CD4-positive, alpha-beta memory T cell (primary cell): Measurements from ENCODE around the gene WDFY1. TPM values are rescaled to one million over a fixed set of nuclear protein-coding genes. Genes with fewer than 3 reads are reported as not detected.

Experiments used
- CTCF ChIA-PET: fragments of 350-600 bp; sonication (Branson Sonifier 250); formaldehyde crosslinking; loops from one replicate; lab custom pipeline; 2021; ENCODE audit warnings: inconsistent platforms; ENCODE audit not compliant: partially characterized antibody; lab: Charles Lee
- POLR2A ChIA-PET: fragments of 350-600 bp; sonication (Branson Sonifier 250); formaldehyde crosslinking; loops from one replicate; lab custom pipeline; 2021; ENCODE audit not compliant: partially characterized antibody; lab: Charles Lee
- DNase-seq, 5 donors: peaks; one replicate each; pipeline versions ENCODE4 v3.0.0 to v3.0.0-alpha.2; 2020 to 2022; ENCODE audit warnings: mixed read lengths in 1 of 5
- H3K27ac ChIP-seq: one replicate; pipeline ENCODE4 v1.7.0; 2013; ENCODE audit warnings: low read depth, low read length
- H3K27me3 ChIP-seq: 2 replicates; pipeline ENCODE4 v1.7.0; 2013; ENCODE audit warnings: mild to moderate bottlenecking, low read length, moderate library complexity; ENCODE audit not compliant: insufficient read depth
- H3K36me3 ChIP-seq: 2 replicates; pipeline ENCODE4 v1.7.0; 2013; ENCODE audit warnings: mild to moderate bottlenecking, low read length, moderate library complexity; ENCODE audit not compliant: insufficient read depth
- H3K4me1 ChIP-seq: 2 replicates; pipeline ENCODE4 v1.7.0; 2013; ENCODE audit warnings: mild to moderate bottlenecking, low read length, moderate library complexity; ENCODE audit not compliant: insufficient read depth
- H3K4me3 ChIP-seq, 2 donors: one replicate each; pipeline ENCODE4 v1.7.0; 2013; ENCODE audit warnings: low read length in 2 of 2, mild to moderate bottlenecking in 1 of 2
- H3K9me3 ChIP-seq, 2 donors: one replicate each; pipeline ENCODE4 v1.7.0; 2013; ENCODE audit warnings: low read length in 2 of 2, control low read depth in 1 of 2; ENCODE audit not compliant: control insufficient read depth in 1 of 2
- H3K27ac Mint-ChIP-seq, 7 donors: one replicate each; pipeline ENCODE4 v1.8.0; 2020 to 2021; ENCODE audit warnings: mixed read lengths in 7 of 7, mild to moderate bottlenecking in 6 of 7, inconsistent platforms in 3 of 7, moderate library complexity in 3 of 7
- H3K27me3 Mint-ChIP-seq, 2 donors: one replicate each; pipeline ENCODE4 v1.8.0; 2020 to 2021; ENCODE audit warnings: mixed read lengths in 2 of 2
- H3K36me3 Mint-ChIP-seq, 2 donors: one replicate each; pipeline ENCODE4 v1.8.0; 2020 to 2021; ENCODE audit warnings: mixed read lengths in 2 of 2, inconsistent platforms in 1 of 2, mild to moderate bottlenecking in 1 of 2
- H3K4me1 Mint-ChIP-seq, 4 donors: one replicate each; pipeline ENCODE4 v1.8.0; 2020 to 2021; ENCODE audit warnings: mixed read lengths in 4 of 4, mild to moderate bottlenecking in 1 of 4
- H3K4me3 Mint-ChIP-seq, 8 donors: one replicate each; pipeline ENCODE4 v1.8.0; 2020 to 2021; ENCODE audit warnings: mixed read lengths in 8 of 8, mild to moderate bottlenecking in 7 of 8, moderate library complexity in 6 of 8, inconsistent platforms in 3 of 8
- H3K9me3 Mint-ChIP-seq, 8 donors: one replicate each; pipeline ENCODE4 v1.8.0; 2020 to 2021; ENCODE audit warnings: mixed read lengths in 8 of 8, mild to moderate bottlenecking in 5 of 8, inconsistent platforms in 3 of 8, moderate library complexity in 1 of 8
- intact Hi-C: fragments of 100-400 bp; cut with micrococcal nuclease; formaldehyde crosslinking; loops from one replicate; pipeline ENCODE4 v1.15.1; 2023
- polyA plus RNA-seq, 2 donors: library from polyadenylated mRNA; unstranded; fragments of 300-500 nt; fragmentation: Illumina TruSeq; gene quantifications; one replicate each; pipeline ENCODE4 v1.2.3, GENCODE V29; 2021
- total RNA-seq, 2 experiments: library from RNA; stranded (reverse); gene quantifications; one replicate each; pipeline ENCODE4 v1.2.3, GENCODE V29; 2021

WDFY1 gene
- total and polyA plus RNA-seq, 4 experiments from 2014 or later, result 26.5 to 37.7 (median 31.2) TPM

GRCh38 chr2:223887127-223887526 lies 58.0 kb downstream of the WDFY1 start:
- Histone ChIP-seq H3K9me3 (no peaks in the 10 kb centered on the region), H3K4me1 (no peaks in the 10 kb centered on the region), H3K27me3 (no peaks in the 10 kb centered on the region), H3K4me3 (no peak overlapping the region), H3K36me3 (peaks cover 9% of the 10 kb centered on the region), H3K27ac (no peak overlapping the region)
- Mint-ChIP-seq H3K27ac (peak overlapping the region in 3 of 7 donors; percentile 12 to 49 (median 43)), H3K4me3 (no peak overlapping the region), H3K9me3 (no peaks in the 10 kb centered on the region), H3K4me1 (no peaks in the 10 kb centered on the region), H3K27me3 (no peaks in the 10 kb centered on the region), H3K36me3 (peaks cover 33 to 55% of the 10 kb centered on the region in 2 donors)
- intact Hi-C loops, result no loop called here
- ChIA-PET CTCF (no interaction called here), POLR2A (no interaction called here)
- DNase-seq, result no peak

- Histone ChIP-seq H3K36me3 (peaks cover 9% of the 10 kb centered on the region), H3K4me3 (no peak overlapping the region), H3K27me3 (no peaks in the 10 kb centered on the region), H3K9me3 (no peaks in the 10 kb centered on the region), H3K27ac (no peak overlapping the region), H3K4me1 (no peaks in the 10 kb centered on the region)
- peaks cover 0 to 3% (median 2%) of the 10 kb centered on the region in 4 donors for H3K4me1 Mint-ChIP-seq
- H3K9me3 Mint-ChIP-seq, result no peaks in the 10 kb centered on the region
- H3K27me3 Mint-ChIP-seq, result no peaks in the 10 kb centered on the region
- intact Hi-C loops, result no loop called here
- DNase-seq, result no peak
- ChIA-PET POLR2A (no interaction called here), CTCF (interaction anchor here (0.7 kb wide), 1 partner anchor 19 kb away, joined by 4 read pairs; no protein-coding TSS in a partner anchor)
- H3K4me3 Mint-ChIP-seq, result no peak overlapping the region
- peak overlapping the region in 1 of 7 donors; percentile 43 for H3K27ac Mint-ChIP-seq
- H3K36me3 Mint-ChIP-seq, result peaks cover 33 to 57% of the 10 kb centered on the region in 2 donors
Measured at GRCh38 chr2:223886726-223887125, 58.4 kb downstream of the WDFY1 start.

GRCh38 chr2:223884399-223884798 lies 60.7 kb downstream of the WDFY1 start:
- H3K27ac Mint-ChIP-seq, result peak overlapping the region in 3 of 7 donors; percentile 12 to 53 (median 22)
- intact Hi-C loops, result no loop called here
- CTCF ChIA-PET, result no interaction called here
- peaks cover 40 to 59% of the 10 kb centered on the region in 2 donors for H3K36me3 Mint-ChIP-seq
- Histone ChIP-seq H3K36me3 (peaks cover 16% of the 10 kb centered on the region), H3K27ac (no peak overlapping the region), H3K4me3 (no peak overlapping the region), H3K4me1 (no peaks in the 10 kb centered on the region), H3K27me3 (no peaks in the 10 kb centered on the region), H3K9me3 (no peaks in the 10 kb centered on the region)
- POLR2A ChIA-PET, result no interaction called here
- H3K9me3 Mint-ChIP-seq, result no peaks in the 10 kb centered on the region
- DNase-seq, result no peak
- peaks cover 0 to 6% (median 5%) of the 10 kb centered on the region in 4 donors for H3K4me1 Mint-ChIP-seq
- H3K4me3 Mint-ChIP-seq, result no peak overlapping the region
- H3K27me3 Mint-ChIP-seq, result no peaks in the 10 kb centered on the region

- Histone ChIP-seq H3K36me3 (peaks cover 24% of the 10 kb centered on the region), H3K27ac (no peak overlapping the region), H3K4me1 (no peaks in the 10 kb centered on the region), H3K27me3 (no peaks in the 10 kb centered on the region), H3K4me3 (no peak overlapping the region), H3K9me3 (no peaks in the 10 kb centered on the region)
- H3K36me3 Mint-ChIP-seq, result peaks cover 45 to 64% of the 10 kb centered on the region in 2 donors
- H3K27me3 Mint-ChIP-seq, result no peaks in the 10 kb centered on the region
- H3K4me1 Mint-ChIP-seq, result peaks cover 0 to 6% (median 5%) of the 10 kb centered on the region in 4 donors
- no peak overlapping the region for H3K4me3 Mint-ChIP-seq
- H3K27ac Mint-ChIP-seq, result peak overlapping the region in 4 of 7 donors; percentile 17 to 87 (median 68)
- H3K9me3 Mint-ChIP-seq, result no peaks in the 10 kb centered on the region
- POLR2A ChIA-PET, result interaction anchor here (1.5 kb wide), 1 partner anchor 59 kb away, joined by 5 read pairs; no protein-coding TSS in a partner anchor
- DNase-seq, result no peak
- intact Hi-C loops, result no loop called here
- CTCF ChIA-PET, result interaction anchor here (1.6 kb wide), 1 partner anchor 44 kb away, joined by 4 read pairs; no protein-coding TSS in a partner anchor
Measured at GRCh38 chr2:223882715-223883114, 62.4 kb downstream of the WDFY1 start.

- H3K4me3 Mint-ChIP-seq, result no peak overlapping the region
Measured at GRCh38 chr2:223880796-223881195, 64.3 kb downstream of the WDFY1 start.

GRCh38 chr2:223877721-223878410 lies 67.3 kb downstream of the WDFY1 start:
- intact Hi-C loops, result no loop called here
- CTCF ChIA-PET, result no interaction called here
- H3K27ac Mint-ChIP-seq, result peak overlapping the region in 1 of 7 donors; percentile 9

More at GRCh38 chr2:223880796-223881195, 64.3 kb downstream of the WDFY1 start:
- no peak overlapping the region for H3K27ac ChIP-seq
- Mint-ChIP-seq H3K4me1 (peaks cover 0 to 6% (median 5%) of the 10 kb centered on the region in 4 donors), H3K27me3 (no peaks in the 10 kb centered on the region), H3K36me3 (peaks cover 49 to 74% of the 10 kb centered on the region in 2 donors), H3K9me3 (no peaks in the 10 kb centered on the region), H3K27ac (peak overlapping the region in 3 of 7 donors; percentile 62 to 83 (median 72))
- no peaks in the 10 kb centered on the region for H3K4me1 ChIP-seq
- H3K9me3 ChIP-seq, result no peaks in the 10 kb centered on the region
- ChIA-PET POLR2A (interaction anchor here (1.7 kb wide), 1 partner anchor 64 kb away, joined by 4 read pairs; the partner anchor contains the start of gene WDFY1), CTCF (interaction anchor here (1.4 kb wide), 1 partner anchor 49 kb away, joined by 3 read pairs; no protein-coding TSS in a partner anchor)
- H3K4me3 ChIP-seq, result no peak overlapping the region
- H3K27me3 ChIP-seq, result no peaks in the 10 kb centered on the region
- intact Hi-C loops, result no loop called here
- H3K36me3 ChIP-seq, result peaks cover 32% of the 10 kb centered on the region
- no peak for DNase-seq

GRCh38 chr2:223873672-223874071 lies 71.5 kb downstream of the WDFY1 start:
- Histone ChIP-seq H3K4me1 (no peaks in the 10 kb centered on the region), H3K27ac (no peak overlapping the region), H3K36me3 (peaks cover 18% of the 10 kb centered on the region), H3K9me3 (no peaks in the 10 kb centered on the region), H3K4me3 (no peak overlapping the region), H3K27me3 (no peaks in the 10 kb centered on the region)
- H3K27ac Mint-ChIP-seq, result no peak overlapping the region
- ChIA-PET CTCF (interaction anchor here (0.6 kb wide), 1 partner anchor 151 kb away, joined by 3 read pairs; no protein-coding TSS in a partner anchor), POLR2A (no interaction called here)
- DNase-seq, result no peak
- H3K36me3 Mint-ChIP-seq, result peaks cover 50 to 58% of the 10 kb centered on the region in 2 donors
- intact Hi-C loops, result no loop called here
- no peaks in the 10 kb centered on the region for H3K9me3 Mint-ChIP-seq
- peaks cover 0 to 2% (median 0%) of the 10 kb centered on the region in 4 donors for H3K4me1 Mint-ChIP-seq
- no peak overlapping the region for H3K4me3 Mint-ChIP-seq
- no peaks in the 10 kb centered on the region for H3K27me3 Mint-ChIP-seq

More at GRCh38 chr2:223877721-223878410, 67.3 kb downstream of the WDFY1 start:
- peaks cover 0 to 6% (median 5%) of the 10 kb centered on the region in 4 donors for H3K4me1 Mint-ChIP-seq
- H3K9me3 Mint-ChIP-seq, result no peaks in the 10 kb centered on the region
- no peaks in the 10 kb centered on the region for H3K9me3 ChIP-seq
- no peaks in the 10 kb centered on the region for H3K27me3 Mint-ChIP-seq
- peaks cover 53 to 72% of the 10 kb centered on the region in 2 donors for H3K36me3 Mint-ChIP-seq
- no peak overlapping the region for H3K4me3 ChIP-seq
- H3K27ac ChIP-seq, result no peak overlapping the region
- no peak overlapping the region for H3K4me3 Mint-ChIP-seq
- H3K4me1 ChIP-seq, result no peaks in the 10 kb centered on the region
- H3K27me3 ChIP-seq, result no peaks in the 10 kb centered on the region
- DNase-seq, result no peak
- H3K36me3 ChIP-seq, result peaks cover 32% of the 10 kb centered on the region
- POLR2A ChIA-PET, result no interaction called here
